ENCODE results near the gene TVP23A. TPM values are rescaled to one million over a fixed set of nuclear protein-coding genes. Genes with fewer than 3 reads are reported as not detected.

The TVP23A gene
- polyA plus RNA-seq, 3 donors = 0.06 to 0.17 (median 0.08) TPM

DNA sequence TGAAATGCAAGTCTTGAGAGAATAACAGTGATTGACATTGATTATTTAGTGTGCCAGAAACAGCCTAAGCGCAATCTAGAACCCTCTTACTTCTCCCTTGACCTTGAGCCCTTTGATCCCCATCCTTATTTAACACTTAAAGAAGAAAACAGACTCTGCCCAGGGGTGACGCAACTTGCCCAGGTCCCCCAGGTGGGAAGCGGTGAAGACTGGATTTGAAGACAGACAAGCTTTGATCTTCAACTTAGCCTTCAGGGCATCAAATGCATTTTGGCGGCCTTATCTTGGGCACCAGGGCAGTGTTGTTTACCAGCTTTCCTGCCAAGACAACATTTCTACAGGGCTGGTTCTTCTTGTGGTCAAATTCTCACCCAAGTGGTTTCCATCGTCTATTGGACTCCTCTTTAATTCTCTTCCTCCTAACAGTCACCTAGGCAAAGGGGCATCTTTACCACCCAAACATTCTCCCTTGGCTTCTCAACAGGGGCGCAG, 49.6 kb upstream of the TVP23A start:
- peak overlapping the region; percentile 77 for H3K4me2 ChIP-seq (replicated peaks; ENCODE audit: extremely low read depth, low read length, poor library complexity, severe bottlenecking)
- H4K20me1 ChIP-seq (ENCODE audit: insufficient read depth, low read length) = no peaks in the 10 kb centered on the region
- Mint-ChIP-seq H3K4me3 (peak overlapping the region; percentile 66 to 86), H3K9me3 (no peaks in the 10 kb centered on the region), H3K27me3 (ENCODE audit: low read depth in 3 of 3) (peaks cover 0 to 4% (median 0%) of the 10 kb centered on the region in 3 donors), H3K36me3 (no peaks in the 10 kb centered on the region), H3K27ac (peak overlapping the region; percentile 92 to 95 (median 94)), H3K4me1 (peaks cover 81% of the 10 kb centered on the region)
- no peak for DNase-seq
- peaks cover 83 to 84% of the 10 kb centered on the region in 2 donors for H3K4me1 ChIP-seq (ENCODE audit: control insufficient read depth in 1 of 2, insufficient read depth in 2 of 2, low read length in 2 of 2)
- WGBS (ENCODE audit: insufficient coverage) = 52% methylated on average over 3 of the region's 6 CpGs
- no peaks in the 10 kb centered on the region for H3K36me3 ChIP-seq (replicated peaks in 1 of 2; ENCODE audit: control insufficient read depth in 1 of 2, insufficient read depth in 2 of 2, low read length in 2 of 2)
- TF ChIP-seq, protein P1, sequence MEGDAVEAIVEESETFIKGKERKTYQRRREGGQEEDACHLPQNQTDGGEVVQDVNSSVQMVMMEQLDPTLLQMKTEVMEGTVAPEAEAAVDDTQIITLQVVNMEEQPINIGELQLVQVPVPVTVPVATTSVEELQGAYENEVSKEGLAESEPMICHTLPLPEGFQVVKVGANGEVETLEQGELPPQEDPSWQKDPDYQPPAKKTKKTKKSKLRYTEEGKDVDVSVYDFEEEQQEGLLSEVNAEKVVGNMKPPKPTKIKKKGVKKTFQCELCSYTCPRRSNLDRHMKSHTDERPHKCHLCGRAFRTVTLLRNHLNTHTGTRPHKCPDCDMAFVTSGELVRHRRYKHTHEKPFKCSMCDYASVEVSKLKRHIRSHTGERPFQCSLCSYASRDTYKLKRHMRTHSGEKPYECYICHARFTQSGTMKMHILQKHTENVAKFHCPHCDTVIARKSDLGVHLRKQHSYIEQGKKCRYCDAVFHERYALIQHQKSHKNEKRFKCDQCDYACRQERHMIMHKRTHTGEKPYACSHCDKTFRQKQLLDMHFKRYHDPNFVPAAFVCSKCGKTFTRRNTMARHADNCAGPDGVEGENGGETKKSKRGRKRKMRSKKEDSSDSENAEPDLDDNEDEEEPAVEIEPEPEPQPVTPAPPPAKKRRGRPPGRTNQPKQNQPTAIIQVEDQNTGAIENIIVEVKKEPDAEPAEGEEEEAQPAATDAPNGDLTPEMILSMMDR (IDR thresholded peaks at IDR 0.05) = no peak
- peak overlapping the region; percentile 33 for H2AFZ ChIP-seq (ENCODE audit: insufficient read depth, low read depth, low read length, poor library complexity, severe bottlenecking)
- peak overlapping the region; percentile 43 for H3K9ac ChIP-seq (ENCODE audit: insufficient read depth, low read length, poor library complexity, severe bottlenecking)
- H3K27ac ChIP-seq (ENCODE audit: low read depth in 1 of 2, low read length in 2 of 2) = peak overlapping the region; percentile 74 to 86
- no peaks in the 10 kb centered on the region for H3K27me3 ChIP-seq (ENCODE audit: control insufficient read depth in 2 of 2, insufficient read depth in 2 of 2, low read length in 2 of 2)
- no peaks in the 10 kb centered on the region for H3K79me2 ChIP-seq (ENCODE audit: insufficient read depth, low read length)
- intact Hi-C loops (cut with micrococcal nuclease) = loop anchor here in 1 of 2 donors (10.0 kb wide), 1 partner anchor 243 kb away; no protein-coding TSS in a partner anchor
- no peaks in the 10 kb centered on the region for H3K9me3 ChIP-seq (replicated peaks in 1 of 2; ENCODE audit: control insufficient read depth in 1 of 2, insufficient read depth in 1 of 2, low read length in 2 of 2)
- peak overlapping the region in 1 of 3 experiments; percentile 69 for H3K4me3 ChIP-seq (replicated peaks in 1 of 3; ENCODE audit: low read depth in 2 of 3, low read length in 3 of 3)

DNA sequence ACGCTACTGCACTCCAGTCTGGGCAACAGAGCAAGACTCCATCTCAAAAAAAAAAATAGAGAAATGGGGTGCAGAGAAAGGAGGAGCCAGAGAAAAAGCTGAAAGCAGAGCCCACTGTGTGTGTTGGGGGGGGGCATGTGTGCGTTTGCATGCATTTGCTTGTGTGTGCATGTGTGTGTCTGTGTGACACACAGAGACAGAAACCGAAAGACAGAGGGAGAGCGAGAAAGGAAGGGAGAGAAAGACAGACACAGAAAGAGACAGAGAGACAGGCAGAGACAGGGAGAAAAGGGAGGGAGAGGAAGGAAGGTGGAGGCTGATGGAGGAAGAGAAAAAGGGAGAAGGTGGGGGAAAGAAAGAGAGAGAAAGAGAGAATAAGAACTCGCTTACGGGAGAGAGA, 48.6 kb upstream of the TVP23A start:
- peaks cover 87 to 89% of the 10 kb centered on the region in 2 donors for H3K4me1 ChIP-seq (ENCODE audit: control insufficient read depth in 1 of 2, insufficient read depth in 2 of 2, low read length in 2 of 2)
- no peak overlapping the region for H2AFZ ChIP-seq (ENCODE audit: insufficient read depth, low read depth, low read length, poor library complexity, severe bottlenecking)
- intact Hi-C loops (cut with micrococcal nuclease) = loop anchor here in 1 of 2 donors (10.0 kb wide), 1 partner anchor 242 kb away; no protein-coding TSS in a partner anchor

More for the DNA sequence above, 48.6 kb upstream of the TVP23A start:
- H3K27me3 ChIP-seq (ENCODE audit: control insufficient read depth in 2 of 2, insufficient read depth in 2 of 2, low read length in 2 of 2) = no peaks in the 10 kb centered on the region
- peaks cover 84% of the 10 kb centered on the region for H3K4me1 Mint-ChIP-seq
- TF ChIP-seq, protein P1 (IDR thresholded peaks at IDR 0.05) = no peak
- H3K36me3 Mint-ChIP-seq = no peaks in the 10 kb centered on the region
- no peaks in the 10 kb centered on the region for H3K79me2 ChIP-seq (ENCODE audit: insufficient read depth, low read length)
- H3K9me3 ChIP-seq (replicated peaks in 1 of 2; ENCODE audit: control insufficient read depth in 1 of 2, insufficient read depth in 1 of 2, low read length in 2 of 2) = no peaks in the 10 kb centered on the region
- H3K27ac ChIP-seq (ENCODE audit: low read depth in 1 of 2, low read length in 2 of 2) = no peak overlapping the region
- H3K4me3 Mint-ChIP-seq = peak overlapping the region in 1 of 2 donors; percentile 77
- no peaks in the 10 kb centered on the region for H3K9me3 Mint-ChIP-seq
- no peak for DNase-seq
- H4K20me1 ChIP-seq (ENCODE audit: insufficient read depth, low read length) = no peaks in the 10 kb centered on the region
- no peaks in the 10 kb centered on the region for H3K36me3 ChIP-seq (replicated peaks in 1 of 2; ENCODE audit: control insufficient read depth in 1 of 2, insufficient read depth in 2 of 2, low read length in 2 of 2)
- H3K27ac Mint-ChIP-seq = peak overlapping the region in 4 of 7 donors; percentile 30 to 86 (median 58)
- 73% methylated on average over 4 of the region's 6 CpGs for WGBS (ENCODE audit: insufficient coverage)
- no peak overlapping the region for H3K4me3 ChIP-seq (replicated peaks in 1 of 3; ENCODE audit: low read depth in 2 of 3, low read length in 3 of 3)
- H3K9ac ChIP-seq (ENCODE audit: insufficient read depth, low read length, poor library complexity, severe bottlenecking) = no peak overlapping the region
- H3K27me3 Mint-ChIP-seq (ENCODE audit: low read depth in 3 of 3) = peaks cover 0 to 4% (median 2%) of the 10 kb centered on the region in 3 donors
- H3K4me2 ChIP-seq (replicated peaks; ENCODE audit: extremely low read depth, low read length, poor library complexity, severe bottlenecking) = no peak overlapping the region
